Embryonic facial prominence (tissue), 1 donor: Measurements from ENCODE around the gene EEF1A1.
"Not testable (repeated sequence)": the region's sequence is repeated elsewhere in the genome, so short reads cannot be mapped to it uniquely, and the experiment has no call there.

Experiments used
- DNase-seq: peaks from one replicate; pipeline ENCODE4 v3.0.0-alpha.2; 2016; ENCODE audit errors: extremely low spot score

The EEF1A1 gene

DNA sequence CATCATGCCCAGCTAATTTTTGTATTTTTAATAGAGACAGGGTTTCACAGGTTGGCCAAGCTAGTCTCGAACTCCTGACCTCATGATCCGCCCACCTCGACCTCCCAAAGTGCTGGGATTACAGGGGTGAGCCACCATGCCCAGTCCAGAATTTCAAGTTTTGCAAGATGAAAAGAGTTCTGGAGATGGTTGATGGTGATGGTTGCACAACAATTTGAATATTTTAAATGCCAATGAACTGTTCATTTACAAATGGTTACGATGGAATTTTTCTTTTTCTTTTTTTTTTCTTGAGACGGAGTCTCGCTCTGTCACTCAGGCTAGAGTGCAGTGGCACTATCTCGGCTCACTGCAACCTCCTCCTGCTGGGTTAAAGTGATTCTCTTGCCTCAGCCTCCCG, 15.1 kb downstream of the EEF1A1 start:
- not testable (repeated sequence) for DNase-seq

GRCh38 chr6:73505142-73505541, 15.7 kb downstream of the EEF1A1 start:
- DNase-seq, result no peak

GRCh38 chr6:73504160-73504559, 16.7 kb downstream of the EEF1A1 start:
- no peak for DNase-seq

DNA sequence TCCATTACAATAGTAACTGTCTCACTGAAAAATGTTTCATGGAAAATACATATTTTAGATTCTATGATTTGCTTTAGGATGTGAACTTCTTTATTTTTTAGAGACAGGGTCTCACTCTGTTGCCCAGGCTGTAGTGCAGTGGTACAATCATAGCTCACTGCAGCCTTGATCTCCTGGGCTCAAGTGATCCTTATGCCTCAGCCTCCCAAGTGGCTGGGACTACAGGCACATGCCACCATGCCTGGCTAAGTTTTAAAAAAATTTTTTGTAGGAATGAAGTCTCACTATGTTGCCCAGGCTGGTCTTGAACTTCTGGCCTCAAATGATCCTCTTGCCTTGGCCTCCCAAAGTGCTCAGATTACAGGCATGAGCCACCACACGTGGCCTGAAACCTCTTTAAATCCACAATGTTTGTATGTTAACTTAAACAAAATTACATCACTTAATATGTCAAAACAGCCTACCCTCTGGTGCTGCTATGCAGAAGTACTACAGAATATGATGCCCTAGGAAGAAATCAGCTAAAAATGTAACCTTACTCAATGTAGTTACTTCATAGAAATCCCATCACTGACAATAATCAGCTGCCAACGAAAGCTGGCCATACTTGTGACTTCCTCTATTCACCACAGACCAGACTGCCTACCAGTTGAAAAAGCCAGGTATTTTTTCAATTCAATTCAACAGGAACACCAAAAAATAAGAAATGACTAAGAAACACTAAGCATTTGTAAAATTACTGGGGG, 17.6 kb downstream of the EEF1A1 start:
- no peak for DNase-seq

GRCh38 chr6:73497915-73498314, 22.9 kb downstream of the EEF1A1 start:
- DNase-seq, result no peak

DNA sequence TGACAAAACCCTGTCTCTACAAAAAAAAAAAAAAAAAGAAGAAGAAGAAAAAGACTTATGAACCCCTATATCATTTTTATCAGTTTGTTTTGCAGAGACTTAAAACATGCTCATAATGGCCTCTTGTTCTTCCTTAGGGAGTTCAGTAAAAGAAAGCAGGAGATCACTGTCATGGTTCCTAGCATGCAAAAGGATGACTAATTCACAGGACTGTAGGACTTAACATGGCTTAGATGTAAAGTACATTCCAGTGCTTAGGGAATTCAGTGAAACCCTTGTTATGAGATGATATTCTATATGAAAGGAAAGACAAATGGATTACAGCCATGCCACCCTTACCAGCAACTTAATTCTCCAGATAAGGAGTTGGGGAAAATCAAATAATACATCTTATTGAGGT, 29.5 kb downstream of the EEF1A1 start:
- no peak for DNase-seq

- DNase-seq, result no peak
These were observed 33.4 kb downstream of the EEF1A1 start for GRCh38 chr6:73487473-73487872.

GRCh38 chr6:73484438-73484837, 36.4 kb downstream of the EEF1A1 start:
- DNase-seq, result no peak

GRCh38 chr6:73481969-73482368, 38.9 kb downstream of the EEF1A1 start:
- DNase-seq, result no peak

GRCh38 chr6:73477407-73477806, 43.4 kb downstream of the EEF1A1 start:
- DNase-seq, result no peak

GRCh38 chr6:73476723-73477122, 44.1 kb downstream of the EEF1A1 start:
- DNase-seq, result no peak

DNA sequence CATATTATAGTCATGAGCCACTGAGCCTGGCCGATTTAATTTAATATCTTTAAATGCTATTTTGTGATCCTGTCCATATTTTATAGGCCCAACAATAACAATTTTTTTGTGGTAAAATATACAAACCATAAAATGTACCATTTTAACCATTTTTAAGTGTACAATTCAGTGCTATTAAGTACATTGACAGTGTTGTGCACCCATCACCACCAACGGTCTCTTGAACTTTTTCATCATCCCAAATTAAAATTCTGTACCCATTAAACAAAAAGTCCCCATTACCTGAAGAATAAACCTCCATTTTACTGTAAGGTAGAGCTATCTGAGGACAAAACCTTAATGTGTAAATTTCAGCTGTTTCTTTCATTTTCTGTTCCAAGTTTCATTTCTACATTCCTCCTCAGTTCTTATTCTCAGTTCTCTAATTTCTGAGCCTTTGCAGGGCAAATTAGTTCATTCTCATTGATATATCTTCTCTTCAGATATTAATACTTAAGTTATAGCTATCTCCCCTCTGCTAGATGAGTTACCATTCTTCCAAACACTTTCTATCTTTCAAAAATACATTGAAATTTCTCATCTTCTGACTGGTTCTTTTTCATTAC, 49.0 kb downstream of the EEF1A1 start:
- DNase-seq, result no peak
